ENCODE measurements around the gene TANC1.
A peak's percentile ranks its signal among the peaks of the same experiment; 100 is the strongest.

Gene TANC1

GRCh38 chr2:159124441-159124911, 156.0 kb downstream of the TANC1 start:
- H3K4me1 ChIP-seq (ENCODE audit: control insufficient read depth, insufficient read depth, low read length), result peaks cover 18% of the 10 kb centered on the region
- peak overlapping the region; percentile 58 for H3K9ac ChIP-seq (ENCODE audit: low read length)
- no peak overlapping the region for H3K4me3 ChIP-seq (ENCODE audit: low read length)
- no peaks in the 10 kb centered on the region for H3K27me3 ChIP-seq (ENCODE audit: control insufficient read depth, insufficient read depth, low read length)
- H3K36me3 ChIP-seq (ENCODE audit: control insufficient read depth, insufficient read depth, low read length), result no peaks in the 10 kb centered on the region
- H3K9me3 ChIP-seq (ENCODE audit: control insufficient read depth, low read length), result no peaks in the 10 kb centered on the region

- H3K9ac ChIP-seq (ENCODE audit: low read length), result peak overlapping the region; percentile 58
- no peak overlapping the region for H3K4me3 ChIP-seq (ENCODE audit: low read length)
- H3K9me3 ChIP-seq (ENCODE audit: control insufficient read depth, low read length), result no peaks in the 10 kb centered on the region
- no peaks in the 10 kb centered on the region for H3K36me3 ChIP-seq (ENCODE audit: control insufficient read depth, insufficient read depth, low read length)
- H3K27me3 ChIP-seq (ENCODE audit: control insufficient read depth, insufficient read depth, low read length), result no peaks in the 10 kb centered on the region
- H3K4me1 ChIP-seq (ENCODE audit: control insufficient read depth, insufficient read depth, low read length), result peaks cover 18% of the 10 kb centered on the region
These were observed 156.6 kb downstream of the TANC1 start for GRCh38 chr2:159124931-159125467.

- Histone ChIP-seq H3K4me3 (ENCODE audit: low read length) (no peak overlapping the region), H3K4me1 (ENCODE audit: control insufficient read depth, insufficient read depth, low read length) (peaks cover 18% of the 10 kb centered on the region), H3K36me3 (ENCODE audit: control insufficient read depth, insufficient read depth, low read length) (no peaks in the 10 kb centered on the region), H3K27me3 (ENCODE audit: control insufficient read depth, insufficient read depth, low read length) (no peaks in the 10 kb centered on the region), H3K9ac (ENCODE audit: low read length) (no peak overlapping the region), H3K9me3 (ENCODE audit: control insufficient read depth, low read length) (no peaks in the 10 kb centered on the region)
These were observed 157.4 kb downstream of the TANC1 start for GRCh38 chr2:159125858-159126257.

GRCh38 chr2:159126432-159127022, 158.1 kb downstream of the TANC1 start:
- H3K4me1 ChIP-seq (ENCODE audit: control insufficient read depth, insufficient read depth, low read length), result peaks cover 19% of the 10 kb centered on the region
- no peak overlapping the region for H3K9ac ChIP-seq (ENCODE audit: low read length)
- no peaks in the 10 kb centered on the region for H3K9me3 ChIP-seq (ENCODE audit: control insufficient read depth, low read length)
- no peak overlapping the region for H3K4me3 ChIP-seq (ENCODE audit: low read length)
- no peaks in the 10 kb centered on the region for H3K36me3 ChIP-seq (ENCODE audit: control insufficient read depth, insufficient read depth, low read length)
- H3K27me3 ChIP-seq (ENCODE audit: control insufficient read depth, insufficient read depth, low read length), result no peaks in the 10 kb centered on the region

GRCh38 chr2:159128191-159128590, 159.8 kb downstream of the TANC1 start:
- Histone ChIP-seq H3K9me3 (ENCODE audit: control insufficient read depth, low read length) (no peaks in the 10 kb centered on the region), H3K4me3 (ENCODE audit: low read length) (no peak overlapping the region), H3K4me1 (ENCODE audit: control insufficient read depth, insufficient read depth, low read length) (peaks cover 28% of the 10 kb centered on the region)

GRCh38 chr2:159129269-159129668, 160.8 kb downstream of the TANC1 start:
- Histone ChIP-seq H3K4me3 (ENCODE audit: low read length) (no peak overlapping the region), H3K36me3 (ENCODE audit: control insufficient read depth, insufficient read depth, low read length) (no peaks in the 10 kb centered on the region), H3K27me3 (ENCODE audit: control insufficient read depth, insufficient read depth, low read length) (no peaks in the 10 kb centered on the region), H3K9ac (ENCODE audit: low read length) (no peak overlapping the region), H3K9me3 (ENCODE audit: control insufficient read depth, low read length) (no peaks in the 10 kb centered on the region), H3K4me1 (ENCODE audit: control insufficient read depth, insufficient read depth, low read length) (peaks cover 21% of the 10 kb centered on the region)

More at GRCh38 chr2:159128191-159128590, 159.8 kb downstream of the TANC1 start:
- Histone ChIP-seq H3K9ac (ENCODE audit: low read length) (no peak overlapping the region), H3K36me3 (ENCODE audit: control insufficient read depth, insufficient read depth, low read length) (no peaks in the 10 kb centered on the region), H3K27me3 (ENCODE audit: control insufficient read depth, insufficient read depth, low read length) (no peaks in the 10 kb centered on the region)

GRCh38 chr2:159129824-159130223, 161.4 kb downstream of the TANC1 start:
- no peak overlapping the region for H3K9ac ChIP-seq (ENCODE audit: low read length)
- H3K36me3 ChIP-seq (ENCODE audit: control insufficient read depth, insufficient read depth, low read length), result no peaks in the 10 kb centered on the region
- H3K4me1 ChIP-seq (ENCODE audit: control insufficient read depth, insufficient read depth, low read length), result peaks cover 16% of the 10 kb centered on the region
- no peaks in the 10 kb centered on the region for H3K9me3 ChIP-seq (ENCODE audit: control insufficient read depth, low read length)
- H3K27me3 ChIP-seq (ENCODE audit: control insufficient read depth, insufficient read depth, low read length), result no peaks in the 10 kb centered on the region
- H3K4me3 ChIP-seq (ENCODE audit: low read length), result no peak overlapping the region

GRCh38 chr2:159130302-159130701, 161.9 kb downstream of the TANC1 start:
- H3K4me3 ChIP-seq (ENCODE audit: low read length), result no peak overlapping the region
- no peak overlapping the region for H3K9ac ChIP-seq (ENCODE audit: low read length)
- peaks cover 16% of the 10 kb centered on the region for H3K4me1 ChIP-seq (ENCODE audit: control insufficient read depth, insufficient read depth, low read length)

GRCh38 chr2:159131267-159131913, 162.9 kb downstream of the TANC1 start:
- Histone ChIP-seq H3K36me3 (ENCODE audit: control insufficient read depth, insufficient read depth, low read length) (no peaks in the 10 kb centered on the region), H3K4me1 (ENCODE audit: control insufficient read depth, insufficient read depth, low read length) (peaks cover 26% of the 10 kb centered on the region), H3K9ac (ENCODE audit: low read length) (no peak overlapping the region), H3K4me3 (ENCODE audit: low read length) (no peak overlapping the region), H3K27me3 (ENCODE audit: control insufficient read depth, insufficient read depth, low read length) (no peaks in the 10 kb centered on the region), H3K9me3 (ENCODE audit: control insufficient read depth, low read length) (no peaks in the 10 kb centered on the region)

More at GRCh38 chr2:159130302-159130701, 161.9 kb downstream of the TANC1 start:
- H3K9me3 ChIP-seq (ENCODE audit: control insufficient read depth, low read length), result no peaks in the 10 kb centered on the region
- H3K36me3 ChIP-seq (ENCODE audit: control insufficient read depth, insufficient read depth, low read length), result no peaks in the 10 kb centered on the region
- no peaks in the 10 kb centered on the region for H3K27me3 ChIP-seq (ENCODE audit: control insufficient read depth, insufficient read depth, low read length)

- H3K4me1 ChIP-seq (ENCODE audit: control insufficient read depth, insufficient read depth, low read length), result peaks cover 26% of the 10 kb centered on the region
- no peaks in the 10 kb centered on the region for H3K27me3 ChIP-seq (ENCODE audit: control insufficient read depth, insufficient read depth, low read length)
- H3K9me3 ChIP-seq (ENCODE audit: control insufficient read depth, low read length), result no peaks in the 10 kb centered on the region
- no peaks in the 10 kb centered on the region for H3K36me3 ChIP-seq (ENCODE audit: control insufficient read depth, insufficient read depth, low read length)
- H3K9ac ChIP-seq (ENCODE audit: low read length), result no peak overlapping the region
- H3K4me3 ChIP-seq (ENCODE audit: low read length), result no peak overlapping the region
These were observed 163.5 kb downstream of the TANC1 start for GRCh38 chr2:159131914-159132281.

GRCh38 chr2:159133797-159134196, 165.4 kb downstream of the TANC1 start:
- Histone ChIP-seq H3K36me3 (ENCODE audit: control insufficient read depth, insufficient read depth, low read length) (no peaks in the 10 kb centered on the region), H3K27me3 (ENCODE audit: control insufficient read depth, insufficient read depth, low read length) (no peaks in the 10 kb centered on the region), H3K9me3 (ENCODE audit: control insufficient read depth, low read length) (no peaks in the 10 kb centered on the region), H3K9ac (ENCODE audit: low read length) (no peak overlapping the region), H3K4me1 (ENCODE audit: control insufficient read depth, insufficient read depth, low read length) (peaks cover 26% of the 10 kb centered on the region), H3K4me3 (ENCODE audit: low read length) (no peak overlapping the region)

- no peaks in the 10 kb centered on the region for H3K36me3 ChIP-seq (ENCODE audit: control insufficient read depth, insufficient read depth, low read length)
- no peak overlapping the region for H3K9ac ChIP-seq (ENCODE audit: low read length)
- no peak overlapping the region for H3K4me3 ChIP-seq (ENCODE audit: low read length)
- H3K27me3 ChIP-seq (ENCODE audit: control insufficient read depth, insufficient read depth, low read length), result no peaks in the 10 kb centered on the region
- no peaks in the 10 kb centered on the region for H3K9me3 ChIP-seq (ENCODE audit: control insufficient read depth, low read length)
- peaks cover 26% of the 10 kb centered on the region for H3K4me1 ChIP-seq (ENCODE audit: control insufficient read depth, insufficient read depth, low read length)
These were observed 166.5 kb downstream of the TANC1 start for GRCh38 chr2:159134979-159135378.

All from mucosa of stomach (tissue), 1 donor.